ENCODE measurements around the gene CREG2.

DNA sequence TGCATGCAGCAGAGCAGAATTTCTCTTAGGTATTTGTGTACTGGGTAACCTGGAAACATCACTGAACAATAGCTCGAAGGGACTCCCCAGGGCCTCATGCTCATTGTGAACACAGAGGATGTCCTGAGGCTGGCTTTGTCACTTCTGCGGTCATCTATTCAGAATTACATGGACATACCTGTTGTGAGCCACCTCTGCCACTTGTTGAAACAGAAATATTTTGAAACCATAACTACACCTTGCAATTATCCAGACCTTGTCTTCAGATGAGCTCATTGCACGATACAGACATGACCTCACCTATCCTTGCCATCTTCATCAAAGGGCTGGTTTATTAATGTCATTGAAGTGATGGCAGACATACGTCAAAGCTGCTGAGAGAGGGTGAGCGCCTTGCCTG lies 23.4 kb upstream of the CREG2 start:
- TF ChIP-seq ZFP30 (CRISPR knock-in tag; IDR thresholded peaks at IDR 0.05), result no peak
- TF ChIP-seq BACH2 (CRISPR knock-in tag; IDR thresholded peaks at IDR 0.05; ENCODE audit: borderline replicate concordance), result no peak
- TF ChIP-seq ZC3H10 (CRISPR knock-in tag; IDR thresholded peaks at IDR 0.05), result no peak
- no peak for TF ChIP-seq PATZ1 (CRISPR knock-in tag; IDR thresholded peaks at IDR 0.05; ENCODE audit: borderline replicate concordance)
- TF ChIP-seq, protein P1, sequence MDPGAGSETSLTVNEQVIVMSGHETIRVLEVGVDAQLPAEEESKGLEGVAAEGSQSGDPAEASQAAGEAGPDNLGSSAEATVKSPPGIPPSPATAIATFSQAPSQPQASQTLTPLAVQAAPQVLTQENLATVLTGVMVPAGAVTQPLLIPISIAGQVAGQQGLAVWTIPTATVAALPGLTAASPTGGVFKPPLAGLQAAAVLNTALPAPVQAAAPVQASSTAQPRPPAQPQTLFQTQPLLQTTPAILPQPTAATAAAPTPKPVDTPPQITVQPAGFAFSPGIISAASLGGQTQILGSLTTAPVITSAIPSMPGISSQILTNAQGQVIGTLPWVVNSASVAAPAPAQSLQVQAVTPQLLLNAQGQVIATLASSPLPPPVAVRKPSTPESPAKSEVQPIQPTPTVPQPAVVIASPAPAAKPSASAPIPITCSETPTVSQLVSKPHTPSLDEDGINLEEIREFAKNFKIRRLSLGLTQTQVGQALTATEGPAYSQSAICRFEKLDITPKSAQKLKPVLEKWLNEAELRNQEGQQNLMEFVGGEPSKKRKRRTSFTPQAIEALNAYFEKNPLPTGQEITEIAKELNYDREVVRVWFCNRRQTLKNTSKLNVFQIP (CRISPR knock-in tag; IDR thresholded peaks at IDR 0.05; ENCODE audit: borderline replicate concordance, low read depth), result no peak
- no peak for TF ChIP-seq ISL1 (CRISPR knock-in tag; IDR thresholded peaks at IDR 0.05)

Measured in SK-N-SH treated with all-trans-retinoic acid at 6 μM for 48 hours (cell line).